ENCODE results near the gene CNN2. TPM values are rescaled to one million over a fixed set of nuclear protein-coding genes. Genes with fewer than 3 reads are reported as not detected.

CNN2 gene
- total and polyA plus RNA-seq, 3 experiments from 2014 or later = 78.1 to 792 (median 78.9) TPM

DNA sequence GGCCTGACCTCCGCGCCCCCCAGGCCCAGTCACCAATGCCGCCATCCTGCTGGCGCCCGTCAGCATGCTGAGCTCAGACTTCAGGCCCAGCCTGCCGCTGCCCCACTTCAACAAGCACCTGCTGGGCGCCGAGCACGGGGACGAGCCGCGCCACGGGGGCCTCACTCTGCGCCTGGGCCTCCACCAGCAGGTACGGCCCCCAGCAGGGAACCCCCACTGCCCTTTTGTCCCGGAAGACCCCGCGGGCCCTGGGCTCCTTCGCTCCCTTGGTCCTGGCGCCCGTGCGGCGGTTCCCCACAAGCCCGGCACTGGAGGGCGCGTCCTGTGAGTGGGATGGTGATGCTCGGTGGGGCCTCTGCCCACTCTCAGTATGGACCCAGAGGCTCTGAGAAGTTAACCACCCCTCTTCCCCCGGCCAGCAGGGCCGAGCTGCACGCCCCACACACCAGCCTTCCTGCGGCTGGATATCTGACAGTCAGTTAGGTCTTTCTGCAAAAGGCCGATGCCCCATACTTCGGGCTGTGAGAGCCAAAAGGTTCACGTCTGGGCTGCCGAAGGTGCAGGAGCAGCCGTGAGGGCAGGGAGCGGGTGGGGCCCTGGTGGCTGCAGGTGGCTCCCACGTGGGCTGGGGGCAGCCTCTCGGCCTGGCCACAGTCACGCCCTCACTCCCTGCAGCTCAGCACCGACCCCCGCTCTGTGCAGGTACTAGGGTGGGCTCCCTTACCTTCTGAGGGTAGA lies 34.3 kb upstream of the CNN2 start:
- DNase-seq = no peak
- Mint-ChIP-seq H3K27me3 (peaks cover 0 to 2% of the 10 kb centered on the region in 2 donors), H3K27ac (peak overlapping the region in 1 of 8 donors; percentile 74), H3K4me3 (no peak overlapping the region), H3K9me3 (peaks cover 0 to 6% (median 0%) of the 10 kb centered on the region in 5 donors), H3K36me3 (peaks cover 0 to 40% (median 0%) of the 10 kb centered on the region in 3 donors), H3K4me1 (peaks cover 5 to 24% (median 6%) of the 10 kb centered on the region in 3 donors)
- Histone ChIP-seq H3K4me3 (ENCODE audit: low read length) (no peak overlapping the region), H3K36me3 (ENCODE audit: insufficient read depth, low read length) (no peaks in the 10 kb centered on the region), H3K9me3 (ENCODE audit: low read length) (no peaks in the 10 kb centered on the region), H3K27ac (ENCODE audit: low read depth, low read length) (no peak overlapping the region), H3K4me1 (ENCODE audit: insufficient read depth, low read length) (peaks cover 15% of the 10 kb centered on the region), H3K27me3 (ENCODE audit: insufficient read depth, low read length, poor library complexity, severe bottlenecking) (no peaks in the 10 kb centered on the region)
- ChIA-PET CTCF (interaction anchor here (0.6 to 1.2 kb wide), 2 partner anchors 72 to 113 kb away, joined by 3 read pairs; no protein-coding TSS in a partner anchor), POLR2A (no interaction called here)

DNA sequence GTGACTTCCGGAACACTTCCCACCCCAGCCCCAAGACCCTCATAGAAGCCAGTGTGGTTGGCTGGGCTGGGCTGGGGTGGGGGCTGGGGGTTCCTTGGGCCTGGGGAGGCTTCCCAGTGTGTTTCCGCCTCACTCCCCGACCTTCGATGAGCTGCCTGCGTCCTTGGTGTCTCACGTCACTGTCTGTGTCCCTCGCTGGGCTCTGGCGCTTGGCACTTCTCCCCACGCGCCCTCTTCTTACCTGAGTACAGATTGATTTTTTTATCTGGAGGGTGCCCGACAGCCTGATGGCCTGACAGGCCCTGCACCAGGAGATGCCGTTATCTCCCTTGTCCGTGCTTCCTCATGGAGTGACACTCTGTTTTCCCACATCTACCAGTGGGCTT lies 33.7 kb upstream of the CNN2 start:
- Histone ChIP-seq H3K4me1 (ENCODE audit: insufficient read depth, low read length) (peaks cover 19% of the 10 kb centered on the region), H3K27ac (ENCODE audit: low read depth, low read length) (no peak overlapping the region), H3K27me3 (ENCODE audit: insufficient read depth, low read length, poor library complexity, severe bottlenecking) (no peaks in the 10 kb centered on the region), H3K9me3 (ENCODE audit: low read length) (no peaks in the 10 kb centered on the region), H3K4me3 (ENCODE audit: low read length) (no peak overlapping the region), H3K36me3 (ENCODE audit: insufficient read depth, low read length) (no peaks in the 10 kb centered on the region)
- Mint-ChIP-seq H3K36me3 (peaks cover 0 to 36% (median 0%) of the 10 kb centered on the region in 3 donors), H3K4me1 (peaks cover 6 to 26% (median 7%) of the 10 kb centered on the region in 3 donors), H3K4me3 (no peak overlapping the region), H3K27ac (peak overlapping the region in 5 of 8 donors; percentile 21 to 83 (median 51)), H3K9me3 (peaks cover 0 to 6% (median 0%) of the 10 kb centered on the region in 5 donors), H3K27me3 (peaks cover 1 to 2% of the 10 kb centered on the region in 2 donors)
- ChIA-PET POLR2A (no interaction called here), CTCF (no interaction called here)
- DNase-seq = no peak

DNA sequence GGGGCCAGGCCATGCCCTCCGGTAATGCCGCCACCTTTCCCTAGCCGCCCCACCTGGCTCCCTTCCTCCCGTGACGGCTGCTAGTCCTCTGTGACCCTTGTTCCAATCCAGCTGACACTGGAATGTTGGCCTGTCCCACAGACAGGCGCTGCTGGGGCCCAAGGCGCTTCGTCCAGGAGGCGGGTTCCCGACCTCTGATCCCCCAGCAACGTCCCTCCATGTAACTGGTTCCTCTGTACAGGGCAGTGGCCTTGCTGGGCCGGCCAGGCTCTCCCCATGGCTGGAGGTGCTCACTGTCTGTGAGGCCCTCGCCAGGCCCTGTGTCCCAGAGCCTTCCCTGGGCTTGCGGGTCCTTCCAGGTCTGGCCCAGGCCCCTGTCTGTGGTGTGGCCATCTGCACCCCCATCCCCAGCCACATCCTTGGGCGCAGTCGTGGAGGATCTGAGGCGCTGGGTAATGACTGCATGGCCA lies 33.0 kb upstream of the CNN2 start:
- peaks cover 22% of the 10 kb centered on the region for H3K4me1 ChIP-seq (ENCODE audit: insufficient read depth, low read length)
- CTCF ChIA-PET = no interaction called here
- no peak overlapping the region for H3K4me3 ChIP-seq (ENCODE audit: low read length)

DNA sequence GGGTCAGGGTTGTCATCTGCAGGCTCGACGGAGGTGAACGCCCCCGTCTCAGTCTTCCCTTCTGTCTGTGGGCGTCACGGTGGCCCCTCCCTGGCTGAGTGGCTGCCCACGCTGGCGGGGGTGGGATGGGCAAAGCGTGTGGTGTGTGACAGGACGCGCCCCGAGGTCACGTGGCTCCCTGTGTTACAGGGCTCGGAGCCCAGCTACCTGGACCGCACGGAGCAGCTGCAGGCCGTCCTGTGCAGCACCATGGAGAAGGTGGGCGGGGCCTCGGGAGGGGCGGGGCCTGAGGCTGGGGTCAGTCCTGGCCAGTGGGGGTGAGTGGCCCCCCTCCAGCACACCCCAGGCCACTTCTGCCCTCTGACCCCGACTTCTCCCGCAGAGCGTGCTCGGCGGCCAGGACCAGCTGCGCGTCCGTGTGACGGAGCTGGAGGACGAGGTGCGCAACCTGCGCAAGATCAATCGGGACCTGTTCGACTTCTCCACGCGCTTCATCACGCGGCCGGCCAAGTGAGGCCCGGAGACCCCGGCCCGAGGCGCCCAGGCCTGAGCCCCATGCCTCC lies 32.5 kb upstream of the CNN2 start:
- peaks cover 0 to 6% (median 0%) of the 10 kb centered on the region in 5 donors for H3K9me3 Mint-ChIP-seq
- H3K4me3 ChIP-seq (ENCODE audit: low read length) = no peak overlapping the region
- H3K36me3 Mint-ChIP-seq = peaks cover 0 to 27% (median 0%) of the 10 kb centered on the region in 3 donors
- H3K27ac ChIP-seq (ENCODE audit: low read depth, low read length) = no peak overlapping the region
- H3K36me3 ChIP-seq (ENCODE audit: insufficient read depth, low read length) = no peaks in the 10 kb centered on the region
- DNase-seq = no peak
- H3K4me1 ChIP-seq (ENCODE audit: insufficient read depth, low read length) = peaks cover 22% of the 10 kb centered on the region
- peak overlapping the region in 3 of 8 donors; percentile 46 to 87 (median 82) for H3K27ac Mint-ChIP-seq
- H3K4me1 Mint-ChIP-seq = peaks cover 6 to 28% (median 10%) of the 10 kb centered on the region in 3 donors
- peak overlapping the region in 1 of 7 donors; percentile 9 for H3K4me3 Mint-ChIP-seq
- ChIA-PET CTCF (no interaction called here), POLR2A (no interaction called here)
- H3K27me3 ChIP-seq (ENCODE audit: insufficient read depth, low read length, poor library complexity, severe bottlenecking) = peaks cover 9% of the 10 kb centered on the region
- no peaks in the 10 kb centered on the region for H3K9me3 ChIP-seq (ENCODE audit: low read length)
- peaks cover 2 to 11% of the 10 kb centered on the region in 2 donors for H3K27me3 Mint-ChIP-seq

More for the DNA sequence above, 33.0 kb upstream of the CNN2 start:
- peaks cover 0 to 31% (median 0%) of the 10 kb centered on the region in 3 donors for H3K36me3 Mint-ChIP-seq
- POLR2A ChIA-PET = no interaction called here
- no peaks in the 10 kb centered on the region for H3K9me3 ChIP-seq (ENCODE audit: low read length)
- peaks cover 2 to 8% of the 10 kb centered on the region in 2 donors for H3K27me3 Mint-ChIP-seq
- no peaks in the 10 kb centered on the region for H3K36me3 ChIP-seq (ENCODE audit: insufficient read depth, low read length)
- H3K4me3 Mint-ChIP-seq = peak overlapping the region in 1 of 7 donors; percentile 9
- DNase-seq = no peak
- peaks cover 0 to 6% (median 0%) of the 10 kb centered on the region in 5 donors for H3K9me3 Mint-ChIP-seq
- peak overlapping the region in 1 of 8 donors; percentile 87 for H3K27ac Mint-ChIP-seq
- H3K27me3 ChIP-seq (ENCODE audit: insufficient read depth, low read length, poor library complexity, severe bottlenecking) = peaks cover 4% of the 10 kb centered on the region
- peaks cover 6 to 32% (median 10%) of the 10 kb centered on the region in 3 donors for H3K4me1 Mint-ChIP-seq
- no peak overlapping the region for H3K27ac ChIP-seq (ENCODE audit: low read depth, low read length)

DNA sequence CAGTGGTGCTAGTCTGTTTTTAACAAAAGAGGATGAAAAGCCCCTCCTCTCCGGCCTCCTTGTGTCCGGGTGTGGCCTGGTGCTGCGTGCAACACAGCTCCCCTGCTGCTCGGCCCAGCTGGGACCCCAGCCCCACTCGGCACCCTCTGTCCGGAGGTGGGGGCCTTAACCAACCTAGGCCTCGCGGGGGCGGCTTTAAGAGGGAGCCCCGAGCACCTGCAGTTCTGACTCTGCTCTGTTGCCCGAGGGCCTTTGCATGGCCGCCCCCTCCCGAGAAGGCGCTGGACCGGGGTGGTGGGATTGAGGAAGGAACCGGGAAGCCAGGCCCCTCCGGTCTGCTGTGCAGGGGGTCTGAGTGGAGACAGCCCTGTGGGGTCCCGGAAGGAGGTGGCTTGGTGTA lies 31.9 kb upstream of the CNN2 start:
- Mint-ChIP-seq H3K36me3 (peaks cover 0 to 24% (median 0%) of the 10 kb centered on the region in 3 donors), H3K4me3 (no peak overlapping the region), H3K9me3 (peaks cover 0 to 6% (median 0%) of the 10 kb centered on the region in 5 donors), H3K27me3 (peaks cover 2 to 17% of the 10 kb centered on the region in 2 donors), H3K27ac (peak overlapping the region in 3 of 8 donors; percentile 17 to 77 (median 36)), H3K4me1 (peaks cover 6 to 32% (median 13%) of the 10 kb centered on the region in 3 donors)
- no peaks in the 10 kb centered on the region for H3K9me3 ChIP-seq (ENCODE audit: low read length)
- CTCF ChIA-PET = no interaction called here
- H3K36me3 ChIP-seq (ENCODE audit: insufficient read depth, low read length) = no peaks in the 10 kb centered on the region
- H3K4me1 ChIP-seq (ENCODE audit: insufficient read depth, low read length) = peaks cover 22% of the 10 kb centered on the region
- POLR2A ChIA-PET = interaction anchor here (1.5 kb wide), 1 partner anchor 10 kb away, joined by 4 read pairs; the partner anchor contains the start of gene WDR18
- H3K27ac ChIP-seq (ENCODE audit: low read depth, low read length) = no peak overlapping the region
- no peak overlapping the region for H3K4me3 ChIP-seq (ENCODE audit: low read length)
- H3K27me3 ChIP-seq (ENCODE audit: insufficient read depth, low read length, poor library complexity, severe bottlenecking) = peaks cover 15% of the 10 kb centered on the region
- no peak for DNase-seq

DNA sequence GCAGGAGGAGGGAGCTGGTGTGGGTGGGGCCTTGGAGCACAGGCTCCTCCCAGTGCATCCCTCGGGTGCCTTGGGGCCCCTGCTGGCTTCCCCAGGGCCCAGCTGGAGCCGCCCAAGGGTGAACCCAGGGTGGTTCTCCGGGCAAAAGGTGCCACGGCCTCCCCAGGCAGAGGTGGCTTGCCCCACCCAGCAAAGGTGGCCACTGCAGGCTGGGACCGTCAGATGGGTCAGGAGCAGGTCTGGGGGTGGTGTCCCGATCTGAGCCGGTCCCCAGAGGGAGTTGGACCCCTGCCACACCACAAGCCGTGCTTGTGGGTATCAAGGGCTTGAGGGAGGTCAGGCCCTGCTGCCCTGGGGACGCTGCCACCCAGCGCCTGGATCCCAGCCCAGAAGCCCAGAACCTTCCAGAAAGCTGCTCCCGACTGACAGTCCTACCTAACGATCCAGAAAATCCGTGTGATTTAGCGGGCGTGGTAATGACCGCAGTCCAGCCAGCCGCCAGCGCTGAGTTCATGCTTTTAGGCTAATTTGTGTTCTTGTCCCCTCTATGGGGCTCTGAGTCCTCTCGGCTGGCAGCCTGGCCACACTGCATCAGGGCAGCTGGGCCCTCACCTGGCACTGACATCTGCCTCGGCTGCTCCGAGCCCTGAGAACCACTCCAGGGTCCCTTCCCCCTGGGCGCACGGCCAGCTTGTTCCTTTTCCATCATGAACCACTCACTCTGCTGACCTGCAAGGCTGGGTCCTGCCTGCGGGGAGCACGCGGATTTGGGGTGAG lies 31.2 kb upstream of the CNN2 start:
- no peaks in the 10 kb centered on the region for H3K9me3 ChIP-seq (ENCODE audit: low read length)
- DNase-seq = no peak
- Mint-ChIP-seq H3K27ac (peak overlapping the region in 3 of 8 donors; percentile 9 to 96 (median 50)), H3K36me3 (peaks cover 0 to 20% (median 0%) of the 10 kb centered on the region in 3 donors), H3K9me3 (peaks cover 0 to 6% (median 0%) of the 10 kb centered on the region in 5 donors), H3K4me3 (no peak overlapping the region), H3K27me3 (peaks cover 2 to 19% of the 10 kb centered on the region in 2 donors), H3K4me1 (peaks cover 6 to 32% (median 13%) of the 10 kb centered on the region in 3 donors)
- peaks cover 22% of the 10 kb centered on the region for H3K4me1 ChIP-seq (ENCODE audit: insufficient read depth, low read length)
- H3K4me3 ChIP-seq (ENCODE audit: low read length) = no peak overlapping the region
- ChIA-PET POLR2A (interaction anchor here (1.5 kb wide), 2 partner anchors 11 to 75 kb away, joined by 3 to 4 read pairs; partner anchors contain the start of gene WDR18), CTCF (interaction anchor here (0.5 to 2.5 kb wide), 6 partner anchors 7 to 131 kb away, joined by 3 to 15 read pairs (median 4); partner anchors contain the start of gene WDR18)
- H3K36me3 ChIP-seq (ENCODE audit: insufficient read depth, low read length) = no peaks in the 10 kb centered on the region
- H3K27me3 ChIP-seq (ENCODE audit: insufficient read depth, low read length, poor library complexity, severe bottlenecking) = peaks cover 15% of the 10 kb centered on the region
- no peak overlapping the region for H3K27ac ChIP-seq (ENCODE audit: low read depth, low read length)

DNA sequence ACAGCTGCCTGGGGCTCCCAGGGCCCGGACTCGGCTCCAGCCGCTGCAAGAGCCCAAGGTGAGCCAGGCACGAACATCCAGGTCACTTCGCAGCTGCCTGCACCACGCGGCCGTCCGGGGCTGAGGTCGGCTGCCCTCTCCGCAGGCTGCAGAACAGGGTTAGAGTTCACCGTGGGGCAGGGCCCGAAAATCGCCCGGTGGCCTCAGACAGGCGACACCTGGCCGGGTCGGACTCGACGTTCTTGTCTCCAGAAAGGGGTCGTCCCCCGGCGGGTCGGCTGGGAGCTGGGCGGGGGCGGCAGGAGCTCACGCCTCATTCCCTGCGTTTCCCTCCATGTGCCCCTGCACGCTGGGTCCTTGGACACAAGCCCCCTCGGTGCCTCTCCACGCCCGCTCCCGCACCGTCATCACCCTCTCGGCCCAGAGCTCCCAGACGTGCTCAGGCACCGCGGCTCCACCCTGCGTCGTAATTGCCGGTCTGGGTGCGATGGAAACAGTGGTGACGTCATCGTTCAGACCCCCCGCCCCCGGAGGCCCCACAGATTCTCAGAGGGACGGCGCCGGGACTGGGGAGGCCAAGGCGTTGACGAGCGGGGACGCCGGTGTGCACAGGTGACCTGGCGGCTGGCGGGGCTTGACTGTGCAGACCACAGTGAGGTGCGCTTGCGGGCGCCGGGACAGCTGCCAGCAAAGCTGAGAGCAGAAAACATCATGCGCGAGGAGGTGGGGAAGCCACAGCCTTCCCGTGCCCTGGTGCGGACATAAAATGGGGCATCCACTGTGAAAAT lies 30.2 kb upstream of the CNN2 start:
- H3K4me3 Mint-ChIP-seq = peak overlapping the region; percentile 67 to 86 (median 76)
- H3K4me1 Mint-ChIP-seq = peaks cover 6 to 37% (median 13%) of the 10 kb centered on the region in 3 donors
- Histone ChIP-seq H3K4me1 (ENCODE audit: insufficient read depth, low read length) (peaks cover 26% of the 10 kb centered on the region), H3K4me3 (ENCODE audit: low read length) (peak overlapping the region; percentile 34), H3K27ac (ENCODE audit: low read depth, low read length) (no peak overlapping the region), H3K36me3 (ENCODE audit: insufficient read depth, low read length) (no peaks in the 10 kb centered on the region), H3K27me3 (ENCODE audit: insufficient read depth, low read length, poor library complexity, severe bottlenecking) (peaks cover 21% of the 10 kb centered on the region), H3K9me3 (ENCODE audit: low read length) (no peaks in the 10 kb centered on the region)
- POLR2A ChIA-PET = interaction anchor here (0.6 to 3.0 kb wide), 6 partner anchors 8 to 206 kb away, joined by 3 to 24 read pairs (median 4); partner anchors contain the start of gene WDR18
- H3K27ac Mint-ChIP-seq = peak overlapping the region; percentile 85 to 99 (median 93)
- CTCF ChIA-PET = interaction anchor here (0.5 to 2.5 kb wide), 10 partner anchors 8 to 132 kb away, joined by 3 to 15 read pairs (median 5); partner anchors contain the start of genes ARHGAP45 and WDR18
- peak; percentile 86 to 94 (median 90) for DNase-seq
- peaks cover 3 to 22% of the 10 kb centered on the region in 2 donors for H3K27me3 Mint-ChIP-seq
- peaks cover 0 to 14% (median 0%) of the 10 kb centered on the region in 3 donors for H3K36me3 Mint-ChIP-seq
- peaks cover 0 to 6% (median 0%) of the 10 kb centered on the region in 5 donors for H3K9me3 Mint-ChIP-seq

Measured in CD8-positive, alpha-beta memory T cell (primary cell).